ENCODE data around the gene CHST8.

The CHST8 gene

DNA sequence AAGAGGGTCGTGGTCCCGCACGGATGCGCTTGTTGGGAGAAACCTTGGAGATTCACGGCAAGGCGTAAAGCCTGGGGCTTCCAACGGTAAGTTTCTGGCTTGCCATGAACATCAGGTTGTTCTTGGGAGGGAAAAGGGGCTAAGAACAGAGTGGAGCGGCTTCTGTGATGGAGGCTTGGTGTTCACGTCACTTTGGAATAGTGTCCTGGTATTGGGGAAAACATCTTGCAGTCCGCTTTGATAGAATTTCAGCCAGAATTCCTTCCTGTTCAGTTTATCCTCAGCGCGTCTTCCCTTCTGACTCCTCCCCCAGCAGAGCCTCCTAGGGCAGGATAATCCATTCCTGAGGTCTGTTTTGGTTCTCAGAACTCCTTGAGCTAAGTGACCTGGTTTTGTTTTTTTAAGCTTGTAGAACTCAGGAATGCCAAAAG lies 176.9 kb downstream of the CHST8 start:
- TF ChIP-seq, protein P1, sequence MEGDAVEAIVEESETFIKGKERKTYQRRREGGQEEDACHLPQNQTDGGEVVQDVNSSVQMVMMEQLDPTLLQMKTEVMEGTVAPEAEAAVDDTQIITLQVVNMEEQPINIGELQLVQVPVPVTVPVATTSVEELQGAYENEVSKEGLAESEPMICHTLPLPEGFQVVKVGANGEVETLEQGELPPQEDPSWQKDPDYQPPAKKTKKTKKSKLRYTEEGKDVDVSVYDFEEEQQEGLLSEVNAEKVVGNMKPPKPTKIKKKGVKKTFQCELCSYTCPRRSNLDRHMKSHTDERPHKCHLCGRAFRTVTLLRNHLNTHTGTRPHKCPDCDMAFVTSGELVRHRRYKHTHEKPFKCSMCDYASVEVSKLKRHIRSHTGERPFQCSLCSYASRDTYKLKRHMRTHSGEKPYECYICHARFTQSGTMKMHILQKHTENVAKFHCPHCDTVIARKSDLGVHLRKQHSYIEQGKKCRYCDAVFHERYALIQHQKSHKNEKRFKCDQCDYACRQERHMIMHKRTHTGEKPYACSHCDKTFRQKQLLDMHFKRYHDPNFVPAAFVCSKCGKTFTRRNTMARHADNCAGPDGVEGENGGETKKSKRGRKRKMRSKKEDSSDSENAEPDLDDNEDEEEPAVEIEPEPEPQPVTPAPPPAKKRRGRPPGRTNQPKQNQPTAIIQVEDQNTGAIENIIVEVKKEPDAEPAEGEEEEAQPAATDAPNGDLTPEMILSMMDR (IDR thresholded peaks at IDR 0.05; ENCODE audit: low read depth, low read length) = no peak
- no peak for DNase-seq (ENCODE audit: extremely low read depth, low read depth)

DNA sequence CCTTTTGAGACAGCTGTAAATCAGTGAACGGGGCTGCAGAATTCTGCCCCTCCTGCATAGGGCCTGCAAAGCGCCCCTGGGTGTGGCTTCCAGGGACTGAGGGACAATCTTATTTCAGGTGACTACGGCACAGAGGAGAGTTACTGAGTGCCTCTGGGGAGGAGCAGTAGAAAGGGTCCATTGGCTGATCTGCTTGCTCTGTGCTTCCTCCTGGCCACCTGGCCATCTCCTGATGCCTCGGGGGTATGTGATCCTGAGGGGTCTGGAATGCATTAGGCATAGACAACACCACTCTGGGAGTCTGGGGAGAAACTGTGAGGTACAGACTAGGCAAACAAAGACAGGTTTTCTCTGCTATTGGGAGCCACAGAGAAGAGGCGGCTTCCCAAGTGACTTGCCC lies 177.7 kb downstream of the CHST8 start:
- DNase-seq (ENCODE audit: extremely low read depth, low read depth) = no peak
- TF ChIP-seq, protein P1 (IDR thresholded peaks at IDR 0.05; ENCODE audit: low read depth, low read length) = no peak

DNA sequence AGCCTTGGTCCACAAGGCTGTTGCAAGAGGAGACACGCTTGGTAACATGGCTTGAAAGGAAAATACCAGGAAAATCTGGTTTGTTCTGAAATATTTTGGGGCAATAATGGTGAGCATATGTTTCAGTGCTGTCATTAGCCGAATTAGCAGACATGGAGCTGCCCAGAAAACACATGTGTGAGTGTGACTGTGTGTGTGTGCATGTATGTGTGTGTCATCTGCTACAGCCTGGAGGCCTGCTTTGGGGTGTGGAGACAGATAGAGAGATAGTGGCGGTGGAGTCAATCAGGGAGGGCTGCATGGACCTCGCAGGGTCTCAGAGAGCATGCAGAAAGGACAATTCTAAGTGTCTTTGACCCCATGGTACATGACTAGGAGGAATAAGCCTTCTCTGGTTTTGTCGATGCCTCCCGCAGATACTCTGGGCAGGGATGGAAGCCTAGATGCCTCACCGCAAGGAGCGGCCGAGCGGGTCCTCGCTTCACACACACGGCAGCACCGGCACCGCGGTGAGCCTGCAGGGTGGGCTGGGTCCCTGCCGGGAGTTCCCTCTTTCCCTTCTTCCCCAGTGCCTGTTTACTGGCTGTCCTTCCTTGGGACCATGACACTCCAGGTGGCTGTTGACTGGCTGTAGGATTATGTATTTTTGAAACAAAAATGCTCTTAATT lies 178.4 kb downstream of the CHST8 start:
- TF ChIP-seq, protein P1 (IDR thresholded peaks at IDR 0.05; ENCODE audit: low read depth, low read length) = no peak
- DNase-seq (ENCODE audit: extremely low read depth, low read depth) = no peak

DNA sequence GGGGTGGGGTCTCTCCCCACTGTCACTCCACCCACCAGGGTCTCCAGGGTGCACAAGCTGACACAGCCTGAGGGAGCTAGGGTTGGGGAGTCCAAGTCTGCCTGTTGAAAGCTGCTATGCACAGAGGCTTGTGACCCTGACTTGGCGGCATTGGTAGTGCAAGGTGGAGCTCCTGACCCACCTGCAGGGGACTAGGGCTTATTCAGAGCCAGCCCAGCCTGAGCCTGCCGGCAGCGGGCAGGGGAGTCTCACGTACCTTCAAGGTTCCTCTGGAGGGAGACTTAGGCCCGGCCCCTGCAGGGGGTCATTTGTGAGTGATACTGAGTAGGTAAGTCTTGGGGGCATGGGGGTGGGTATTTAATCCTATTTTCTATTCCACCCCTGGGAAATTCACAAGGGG lies 179.7 kb downstream of the CHST8 start:
- TF ChIP-seq, protein P1 (IDR thresholded peaks at IDR 0.05; ENCODE audit: low read depth, low read length) = no peak
- no peak for DNase-seq (ENCODE audit: extremely low read depth, low read depth)

DNA sequence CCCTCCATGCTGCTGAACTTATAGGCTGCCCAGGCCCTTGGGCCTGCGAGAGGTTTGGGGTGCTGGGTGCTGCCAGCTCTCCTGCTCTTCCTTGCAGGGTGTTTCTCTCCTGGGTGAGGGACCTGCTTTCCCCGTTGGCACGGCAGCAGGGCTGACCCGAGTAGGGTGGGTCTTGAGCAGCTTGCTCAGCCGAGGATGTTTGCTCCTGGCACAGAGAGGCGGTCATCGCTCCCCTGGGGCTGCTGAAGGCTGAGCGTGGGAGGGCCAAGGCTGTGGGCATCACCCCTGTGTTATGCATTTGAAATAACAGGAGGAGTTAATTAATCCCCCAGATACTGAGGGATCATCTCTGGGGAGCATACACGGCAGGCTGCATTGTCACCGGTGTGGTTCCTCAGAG lies 180.2 kb downstream of the CHST8 start:
- DNase-seq (ENCODE audit: extremely low read depth, low read depth) = no peak
- TF ChIP-seq, protein P1 (IDR thresholded peaks at IDR 0.05; ENCODE audit: low read depth, low read length) = no peak

DNA sequence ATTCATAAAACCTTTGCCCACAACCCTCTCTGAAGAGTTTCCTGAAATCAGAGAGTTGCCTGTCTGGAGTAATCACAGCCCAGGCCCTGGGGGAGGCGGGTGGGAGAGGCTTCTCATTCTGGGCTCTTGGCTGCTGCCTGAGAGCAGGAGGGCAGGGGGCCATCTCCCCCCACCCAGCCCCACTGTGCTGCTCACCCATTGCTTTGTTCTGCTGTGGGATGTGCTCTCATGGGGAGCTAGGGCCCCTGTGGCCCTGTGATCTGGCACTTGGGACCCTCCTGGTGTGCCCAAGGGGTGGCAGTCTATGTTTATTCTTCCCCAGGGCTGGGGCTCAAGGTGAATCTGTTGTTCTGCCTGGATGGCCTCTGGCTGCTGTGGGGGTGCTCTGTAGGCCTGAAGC lies 181.0 kb downstream of the CHST8 start:
- TF ChIP-seq, protein P1 (IDR thresholded peaks at IDR 0.05; ENCODE audit: low read depth, low read length) = no peak
- DNase-seq (ENCODE audit: extremely low read depth, low read depth) = no peak

DNA sequence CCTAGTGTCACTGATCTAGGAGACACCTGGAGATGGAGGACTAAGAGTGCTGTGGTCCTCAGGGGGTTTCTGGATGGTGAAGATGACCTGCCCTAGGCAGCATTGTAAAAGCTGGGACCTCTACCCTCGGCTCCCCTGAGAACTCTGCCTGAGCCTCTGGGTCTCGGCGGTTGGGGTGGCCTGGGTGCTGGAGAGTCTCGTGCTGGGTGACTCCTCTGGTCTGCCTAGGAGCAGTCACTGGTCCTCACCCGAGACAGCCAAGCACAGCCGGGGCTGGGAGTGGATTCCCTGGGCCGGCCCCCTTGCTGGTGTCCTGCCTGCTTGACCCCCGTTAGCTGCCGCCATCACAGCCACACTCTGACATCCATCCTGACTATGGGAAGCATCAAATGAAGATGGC lies 181.6 kb downstream of the CHST8 start:
- no peak for DNase-seq (ENCODE audit: extremely low read depth, low read depth)
- TF ChIP-seq, protein P1 (IDR thresholded peaks at IDR 0.05; ENCODE audit: low read depth, low read length) = no peak
